Activated CD4-positive, alpha-beta T cell treated with anti-CD3 and anti-CD28 coated beads for 4 hours (primary cell): ENCODE results near the gene SERTAD3.
"Not testable (repeated sequence)": the region's sequence is repeated elsewhere in the genome, so short reads cannot be mapped to it uniquely, and the experiment has no call there.

Experiments
- DNase-seq, 2 donors: peaks; one replicate each; pipeline ENCODE4 v3.0.0-alpha.2; 2020

The SERTAD3 gene

DNA sequence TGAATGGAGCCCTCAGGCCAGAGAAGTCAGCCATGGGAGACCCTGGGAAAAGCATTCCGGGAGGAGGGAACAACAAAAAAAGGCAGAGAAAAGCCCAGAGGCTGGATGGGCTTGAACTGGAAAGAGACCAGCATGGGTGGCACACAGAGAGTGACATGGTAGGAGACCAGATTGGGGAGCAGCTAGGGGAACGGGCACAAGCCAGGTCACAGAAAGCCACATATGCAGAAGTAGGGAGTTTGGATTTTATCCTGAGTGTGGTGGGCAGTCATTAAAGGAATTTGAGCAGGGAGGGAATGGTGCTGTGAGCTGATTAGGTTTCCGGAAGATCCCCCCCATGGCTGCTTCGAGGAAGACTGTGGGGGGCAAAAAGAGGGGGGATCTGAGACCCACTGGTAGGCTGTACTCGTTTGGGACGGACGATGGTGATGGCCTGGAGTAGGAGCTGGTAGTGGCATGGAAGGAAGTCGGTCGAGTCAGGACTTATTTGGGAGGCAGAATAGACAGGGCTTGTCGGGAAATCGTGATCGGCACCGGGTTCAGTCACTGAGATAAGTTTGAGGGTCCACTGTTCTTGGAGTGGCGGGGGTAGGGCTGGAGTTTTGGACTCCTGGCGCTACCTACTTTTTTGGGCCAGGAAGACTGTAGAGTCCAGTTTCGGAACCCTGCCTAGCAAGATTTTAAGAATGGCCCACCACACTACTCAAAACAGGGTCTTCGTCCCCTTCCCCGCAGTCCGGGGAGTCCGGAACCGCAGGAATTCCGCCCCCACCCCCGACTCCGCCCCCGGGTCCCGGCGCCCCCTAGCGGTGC, 19.3 kb downstream of the SERTAD3 start:
- DNase-seq, result no peak

DNA sequence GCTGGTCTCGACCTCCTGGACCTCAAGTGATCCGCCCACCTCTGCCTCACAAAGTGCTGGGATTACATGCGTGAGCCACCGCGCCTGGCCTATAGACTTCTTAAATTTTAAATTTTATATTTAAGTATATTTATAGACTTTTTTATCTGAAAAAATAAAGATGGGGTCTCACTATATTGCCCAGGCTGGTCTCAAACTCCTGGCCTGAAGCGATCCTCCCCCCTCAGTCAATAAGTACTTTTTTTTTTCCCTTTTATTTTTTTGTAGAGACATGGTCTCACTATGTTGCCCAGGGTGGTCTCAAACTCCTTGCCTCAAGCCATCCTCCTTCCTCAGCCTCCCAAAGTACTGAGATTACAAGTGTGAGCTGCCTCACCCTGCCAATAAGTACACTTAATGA, 20.2 kb downstream of the SERTAD3 start:
- DNase-seq, result no peak

DNA sequence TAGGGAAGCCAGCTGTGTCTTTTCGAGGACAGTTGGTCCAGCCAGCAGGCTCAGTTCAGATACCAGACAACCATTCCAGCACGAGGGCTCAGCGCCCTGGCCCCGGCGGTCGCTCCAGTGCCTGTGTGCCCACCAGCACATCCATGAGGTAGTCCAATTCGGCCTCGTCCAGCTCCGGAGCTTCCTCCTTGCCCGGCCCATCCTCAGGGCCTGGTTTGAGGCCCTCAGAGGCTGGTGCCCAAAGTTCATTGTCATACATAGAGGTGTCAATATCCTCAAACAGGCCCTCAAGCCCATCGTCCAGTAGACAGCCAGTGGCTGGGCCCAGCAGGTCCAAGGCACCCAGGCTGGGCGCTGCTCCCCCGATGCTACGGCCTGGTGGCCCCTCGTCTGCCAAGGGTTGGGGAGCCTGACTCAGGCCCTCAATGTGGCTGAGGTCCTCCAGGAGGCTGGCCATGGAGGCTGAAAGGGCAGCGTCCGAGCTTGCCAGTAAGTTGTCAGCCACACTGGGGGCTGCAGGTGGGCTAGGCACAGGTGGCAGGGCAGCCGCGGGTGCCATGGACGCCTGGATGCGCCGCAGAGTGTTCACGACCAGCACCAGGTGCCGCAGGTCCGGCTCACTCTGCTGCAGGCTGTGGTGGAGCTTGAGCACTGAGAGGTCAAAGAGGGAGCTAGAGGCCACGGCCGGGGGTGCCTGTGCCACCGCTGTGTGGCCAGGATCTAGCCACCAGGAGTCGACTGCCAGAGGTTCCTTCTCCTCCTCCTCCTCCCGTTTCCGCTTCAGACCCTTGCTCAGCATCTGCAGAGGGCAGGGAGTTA, 21.2 kb downstream of the SERTAD3 start:
- DNase-seq, result no peak

DNA sequence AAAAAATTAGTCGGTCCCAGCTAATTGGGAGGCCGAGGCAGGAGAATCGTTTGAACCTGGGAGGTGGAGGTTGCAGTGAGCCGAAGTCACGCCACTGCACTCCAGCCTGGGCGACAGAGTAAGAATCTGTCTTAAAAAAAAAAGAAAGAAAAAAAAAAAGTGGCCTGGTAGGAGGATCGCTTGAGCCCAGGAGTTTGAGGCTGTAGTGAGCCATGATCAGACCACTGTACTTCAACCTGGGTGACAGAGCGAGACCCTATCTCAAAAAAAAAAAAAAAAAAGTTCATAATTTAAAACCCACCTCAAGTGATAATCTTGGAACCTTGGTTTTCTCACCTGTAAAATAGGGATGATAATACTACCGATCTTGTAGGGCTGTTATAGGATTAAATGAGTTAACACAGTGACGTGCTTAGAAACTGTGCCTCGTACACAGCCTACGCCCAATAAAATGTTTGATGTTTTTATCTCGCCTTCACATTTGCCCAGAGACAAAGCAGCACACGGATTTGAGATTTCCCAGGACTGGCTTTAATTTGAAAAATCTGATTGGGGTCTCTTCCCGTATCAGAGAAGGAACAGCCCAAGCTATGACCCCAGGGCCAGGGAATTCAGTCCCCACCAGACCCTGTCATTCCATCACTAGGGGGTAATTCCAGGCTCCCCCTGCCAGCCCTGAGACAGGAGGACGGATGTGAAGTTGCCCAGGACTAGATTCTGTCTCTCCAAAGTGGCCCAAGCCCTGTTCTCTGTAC, 22.0 kb downstream of the SERTAD3 start:
- DNase-seq, result no peak

DNA sequence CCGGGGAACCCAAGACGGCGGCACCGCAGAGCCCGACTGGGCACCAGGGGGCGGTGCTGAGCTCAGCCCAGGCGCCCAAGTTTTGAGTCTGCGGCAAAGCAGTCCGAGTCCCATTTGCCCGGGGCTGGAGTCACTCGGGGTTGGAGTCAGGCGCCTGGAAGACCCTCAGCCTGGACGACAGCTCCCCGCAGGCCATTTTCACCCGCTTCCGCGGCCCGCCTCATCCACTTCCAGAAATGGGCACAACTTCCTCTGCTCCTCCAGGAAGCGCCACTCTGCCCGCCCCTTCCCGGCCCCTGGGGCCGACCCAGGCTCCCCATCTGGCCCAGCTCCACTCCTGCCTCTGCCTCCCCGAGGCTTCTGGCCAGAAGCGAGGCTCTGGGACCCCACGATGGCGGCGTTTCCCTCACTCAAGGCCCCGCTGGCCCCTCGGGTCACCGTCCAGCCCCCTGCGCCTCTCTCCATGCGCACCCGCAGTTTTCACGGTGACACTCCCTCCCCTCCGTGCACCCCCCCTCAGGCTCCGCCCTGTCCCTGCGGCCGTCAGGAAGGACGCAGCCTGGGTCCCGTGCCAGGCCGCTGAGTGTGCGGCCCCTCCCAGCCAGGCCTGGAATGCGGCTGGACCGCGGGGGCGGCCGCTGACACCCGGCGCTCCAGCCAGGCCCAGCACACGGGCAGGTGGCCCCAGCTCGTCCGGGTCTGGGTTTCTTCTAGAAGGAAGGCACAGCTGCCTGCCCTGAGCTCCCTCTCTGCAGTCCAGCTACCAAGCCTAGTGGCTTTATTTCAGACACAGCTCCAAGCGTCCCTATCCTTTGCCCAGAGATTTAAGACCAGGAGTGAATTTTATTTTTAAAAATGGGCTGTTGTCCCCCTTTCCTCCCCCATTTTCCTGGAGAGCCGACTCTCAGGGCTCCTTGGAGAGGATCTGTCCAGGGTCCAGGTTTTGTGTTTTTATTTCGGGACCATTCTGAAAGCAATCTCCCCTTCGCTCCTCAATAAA, 23.1 kb downstream of the SERTAD3 start:
- DNase-seq, result peak; percentile 64 to 68

DNA sequence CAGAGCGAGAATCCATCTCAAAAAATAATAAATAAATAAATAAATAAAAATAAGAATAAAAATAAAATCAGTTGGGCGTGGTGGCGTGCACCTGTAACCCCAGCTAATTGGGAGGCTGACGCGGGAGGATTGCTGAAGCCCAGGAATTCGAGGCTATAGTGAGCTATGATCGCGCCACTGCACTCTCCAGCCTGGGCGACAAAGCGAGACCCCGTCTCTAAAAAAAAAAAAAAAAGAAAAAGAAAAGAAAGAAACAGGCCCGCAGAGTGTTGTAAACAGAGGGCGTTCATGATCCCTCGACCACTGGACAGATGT, 23.7 kb downstream of the SERTAD3 start:
- no peak for DNase-seq

DNA sequence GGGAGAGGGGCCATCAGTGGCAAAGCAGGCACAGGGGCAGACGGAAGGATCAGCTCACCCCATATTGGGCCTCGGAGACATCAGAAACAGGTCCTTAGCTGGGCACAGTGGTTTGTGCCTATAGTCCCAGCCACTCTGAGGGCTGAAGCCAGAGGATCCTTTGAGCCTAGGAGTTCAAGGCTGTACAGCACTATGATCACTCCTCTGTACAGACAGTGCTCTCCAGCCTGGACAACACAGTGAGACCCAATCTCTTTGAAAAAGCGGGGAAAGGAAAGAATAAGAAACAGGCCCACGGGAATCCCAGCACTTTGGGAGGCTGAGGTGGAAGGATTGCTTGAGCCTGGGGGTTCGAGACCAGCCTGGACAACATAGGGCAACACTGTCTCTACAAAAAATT, 24.4 kb downstream of the SERTAD3 start:
- DNase-seq, result no peak

DNA sequence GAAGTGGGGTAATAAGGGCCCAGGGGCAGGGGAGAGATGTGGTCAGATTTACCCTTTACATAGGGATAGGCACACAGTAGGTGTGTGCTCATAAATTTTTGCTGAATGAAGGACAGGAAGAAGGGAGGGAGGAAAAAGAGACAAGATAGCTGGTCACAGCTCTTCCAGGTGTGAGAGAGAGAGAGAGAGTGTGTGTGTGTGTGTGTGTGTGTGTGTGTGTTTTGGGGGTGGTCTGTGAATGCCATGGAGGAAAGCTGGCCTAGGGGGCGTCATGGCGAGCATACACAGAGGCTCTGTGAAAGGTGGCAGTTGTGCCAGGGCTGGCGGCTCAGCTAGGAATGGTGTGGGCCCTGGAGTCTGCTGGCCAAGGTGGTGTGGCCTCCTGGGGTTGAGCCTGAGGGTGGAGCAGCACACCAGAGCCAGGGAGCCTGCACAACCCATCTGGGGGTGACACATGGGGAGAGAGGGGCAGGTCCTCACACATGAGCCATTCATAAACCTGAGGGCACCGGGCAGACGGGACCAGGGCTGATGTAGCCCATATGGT, 25.0 kb downstream of the SERTAD3 start:
- no peak for DNase-seq

DNA sequence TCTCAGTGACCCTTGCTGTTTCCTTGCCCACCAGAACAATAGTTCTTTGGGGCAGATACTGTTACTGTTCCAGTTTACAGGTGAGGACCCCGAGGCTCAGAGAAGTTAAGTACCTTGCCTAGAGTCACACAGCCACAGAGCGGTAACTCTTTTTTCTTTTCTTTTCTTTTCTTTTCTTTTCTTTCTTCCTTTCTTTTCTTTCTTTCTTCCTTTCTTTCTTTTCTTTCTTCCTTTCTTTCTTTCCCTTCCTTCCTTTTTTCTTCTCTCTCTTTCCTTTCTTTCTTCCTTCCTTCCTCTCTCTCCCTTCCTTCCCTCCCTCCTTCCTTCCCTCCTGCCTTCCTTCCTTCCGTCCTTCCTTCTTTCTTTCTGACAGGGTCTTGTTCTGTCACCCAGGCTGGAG, 26.1 kb downstream of the SERTAD3 start:
- no peak for DNase-seq

DNA sequence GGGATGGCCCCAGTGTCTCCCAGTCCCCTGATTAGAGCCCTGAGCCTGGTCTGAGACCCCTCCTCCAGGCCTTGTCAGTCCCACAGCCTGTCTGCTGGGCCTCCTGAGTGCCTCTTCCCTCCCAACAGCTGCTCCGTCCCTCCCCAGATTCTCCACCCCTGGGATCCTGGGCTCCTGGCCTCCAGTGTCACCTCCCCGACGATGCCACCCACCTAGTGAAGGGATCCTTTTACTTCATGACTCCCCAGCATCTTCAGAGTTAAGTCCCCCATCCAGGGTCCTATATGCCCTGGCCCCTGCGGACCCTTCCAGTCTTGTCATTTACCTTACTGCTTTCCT, 26.5 kb downstream of the SERTAD3 start:
- DNase-seq, result no peak

DNA sequence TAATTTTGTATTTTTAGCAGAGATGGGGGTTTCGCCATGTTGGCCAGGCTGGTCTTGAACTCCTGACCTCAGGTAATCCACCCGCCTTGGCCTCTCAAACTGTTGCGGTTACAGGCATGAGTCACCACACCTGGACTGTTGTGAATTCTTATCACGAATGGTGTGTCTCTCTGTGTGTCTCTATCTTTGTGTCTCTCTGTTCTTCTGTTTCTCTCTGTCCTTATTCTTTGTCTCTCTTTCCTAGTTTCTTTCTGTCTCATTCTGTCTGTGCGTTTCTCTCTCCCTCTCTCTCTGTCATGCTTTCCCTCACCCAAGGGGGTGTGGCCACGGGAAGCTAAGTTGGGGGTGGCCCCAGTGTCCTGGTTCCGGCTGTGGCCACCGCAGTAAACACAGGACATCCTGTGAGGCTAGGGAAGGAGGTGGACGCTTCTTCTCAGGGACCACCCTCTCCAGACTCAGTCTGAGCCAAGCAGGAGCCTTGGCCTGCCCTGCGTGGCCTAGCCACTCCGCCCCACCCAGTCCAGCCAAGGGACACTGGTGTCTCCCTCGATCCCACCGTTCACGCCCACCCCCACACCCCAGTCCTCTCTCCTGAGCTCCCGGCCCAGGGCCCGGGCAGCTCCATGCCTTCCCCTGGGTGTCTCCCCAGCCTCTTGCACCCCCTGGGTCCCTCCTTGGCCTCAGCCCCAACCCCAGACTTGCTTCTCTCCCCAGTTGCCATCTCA, 27.1 kb downstream of the SERTAD3 start:
- no peak for DNase-seq

DNA sequence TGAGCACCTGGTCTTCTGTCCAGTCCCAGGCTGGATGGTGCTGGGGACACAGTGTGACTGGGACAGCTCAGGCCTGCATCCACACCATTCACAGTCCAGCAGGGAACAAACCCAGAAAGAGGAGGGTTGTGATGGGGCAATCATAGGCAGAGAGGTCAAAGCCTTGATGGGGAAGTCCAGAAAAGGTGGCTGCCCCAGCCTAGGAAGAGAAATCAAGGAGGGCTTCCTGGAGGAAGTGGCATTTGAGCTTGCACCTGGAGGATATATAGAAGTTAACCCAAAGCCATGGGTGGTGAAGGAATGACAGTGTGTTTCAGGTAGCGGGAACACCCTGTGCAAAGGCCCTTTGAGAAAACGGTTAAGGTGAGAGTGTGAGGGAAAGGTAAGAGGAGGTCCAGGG, 28.4 kb downstream of the SERTAD3 start:
- DNase-seq, result no peak

DNA sequence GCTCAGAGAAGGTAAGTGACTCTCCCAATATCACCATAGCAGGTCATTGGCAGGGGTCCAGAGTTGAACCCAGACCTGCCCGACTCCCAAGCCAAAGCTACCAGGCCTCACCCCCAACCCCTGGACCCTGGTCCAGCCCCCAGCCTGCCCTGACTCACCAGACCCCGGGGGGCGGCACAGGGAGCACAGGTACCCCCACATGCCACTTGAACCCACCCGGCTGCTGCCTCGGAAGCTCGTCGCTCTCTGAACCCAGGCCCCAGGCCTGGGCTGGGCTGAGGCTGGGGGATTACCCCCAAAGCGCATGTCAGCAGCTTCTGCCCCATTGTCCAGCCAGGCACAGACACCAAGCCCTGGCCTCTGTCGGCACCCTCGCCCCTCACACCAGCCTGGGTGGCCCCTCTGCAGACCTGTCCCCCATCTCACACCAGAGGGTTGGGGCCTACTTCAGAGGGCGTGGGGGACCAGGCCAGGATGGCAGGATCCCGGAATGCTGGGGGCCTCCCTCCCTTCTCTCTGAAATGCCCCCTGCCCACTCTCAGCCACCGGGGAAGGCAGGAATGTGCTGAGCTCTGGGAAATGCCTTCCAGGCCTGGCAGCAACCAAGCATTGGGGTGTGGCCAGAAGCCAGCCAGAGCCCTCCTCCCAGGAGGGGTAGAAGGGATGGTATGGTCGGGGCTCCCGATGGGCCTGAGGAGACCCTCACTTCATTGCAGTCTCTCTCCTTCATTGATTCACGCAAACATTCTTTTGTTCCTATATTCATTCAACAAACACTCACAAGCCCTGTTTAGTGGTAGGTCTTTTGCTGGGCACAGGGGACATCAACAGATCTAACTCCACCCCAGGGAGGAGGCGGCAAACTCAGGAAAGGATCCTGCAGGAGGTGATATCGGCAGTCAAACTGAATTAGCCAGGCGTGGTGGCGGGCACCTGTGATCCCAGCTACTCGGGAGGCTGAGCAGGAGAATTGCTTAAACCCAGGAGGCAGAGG, 29.3 kb downstream of the SERTAD3 start:
- no peak for DNase-seq

DNA sequence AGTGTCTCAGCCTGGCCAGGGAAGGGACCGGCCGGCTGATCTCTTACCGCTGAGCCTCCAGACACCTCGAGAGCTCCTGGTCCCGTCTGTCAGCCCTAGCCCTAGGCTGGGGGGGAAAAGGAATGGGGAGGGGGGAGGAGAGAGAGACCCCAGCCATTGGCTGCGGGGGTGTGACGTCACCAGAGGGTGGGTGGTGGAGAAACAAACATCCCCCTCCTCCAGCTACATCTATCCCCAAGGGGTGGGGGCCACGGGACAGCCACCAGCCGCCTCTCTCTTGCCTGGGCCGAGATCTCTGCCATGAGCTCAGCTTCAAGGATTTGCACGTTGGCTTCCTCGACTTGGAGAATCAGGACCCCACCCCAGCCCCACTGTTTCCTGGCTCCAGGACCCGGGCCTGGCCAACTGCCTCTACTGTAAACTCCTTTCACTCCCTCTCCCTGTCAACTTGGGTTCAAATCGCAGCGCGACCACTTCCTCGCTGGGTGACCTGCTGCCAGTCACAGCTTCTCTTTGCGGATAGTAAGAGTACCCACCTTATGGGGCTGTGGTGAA, 30.8 kb downstream of the SERTAD3 start, which contains the start of gene PRX:
Gene PRX (minus strand): TSS at position 88 of the 555 bp plus-strand sequence. CDS start 5,446 bp downstream, outside the sequence.
- no peak for DNase-seq

DNA sequence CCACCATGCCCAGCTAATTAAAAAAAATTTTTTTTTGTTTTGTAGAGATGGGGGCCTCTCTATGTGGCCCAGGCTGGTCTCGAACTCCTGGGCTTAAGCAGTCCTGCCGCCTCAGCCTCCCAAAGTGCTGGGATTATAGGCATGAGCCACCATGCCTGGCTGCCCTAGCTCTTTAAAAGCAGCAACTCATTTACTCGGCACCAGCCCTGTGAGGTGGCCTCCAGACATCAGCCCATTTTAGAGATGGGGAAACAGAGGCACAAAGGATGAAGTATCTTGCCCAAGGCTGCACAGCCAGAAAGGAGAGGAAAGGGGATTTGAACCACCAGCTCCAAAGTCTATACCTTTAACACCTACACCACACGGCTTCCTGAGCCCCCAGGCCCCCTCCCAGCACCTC, 31.3 kb downstream of the SERTAD3 start:
- no peak for DNase-seq

DNA sequence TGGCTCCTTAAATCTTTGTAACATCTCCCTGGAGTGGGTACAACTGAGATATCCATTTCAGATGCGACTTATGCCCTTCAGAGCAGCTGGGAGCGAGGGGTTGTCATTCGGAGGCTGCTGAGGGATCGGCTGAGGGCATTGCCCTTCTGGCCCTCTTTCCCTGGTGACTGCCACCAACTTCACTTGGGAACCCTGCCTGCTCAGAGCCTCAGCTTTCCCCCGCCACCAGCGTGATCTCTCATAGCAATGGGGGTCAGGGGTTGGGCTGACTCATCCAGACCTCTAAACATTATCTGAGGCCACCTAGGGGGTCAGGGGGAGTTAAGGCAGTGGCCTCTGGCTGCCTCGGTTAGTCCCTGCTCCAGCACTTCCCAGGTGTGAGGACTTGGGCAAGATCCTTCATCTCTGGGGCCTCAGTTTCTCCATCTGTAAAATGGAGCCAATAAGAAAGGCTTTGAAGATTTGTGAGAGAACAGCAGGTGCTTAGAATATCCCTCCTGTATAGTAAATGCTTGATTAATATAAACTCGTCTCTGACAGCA, 32.1 kb downstream of the SERTAD3 start:
- no peak for DNase-seq

DNA sequence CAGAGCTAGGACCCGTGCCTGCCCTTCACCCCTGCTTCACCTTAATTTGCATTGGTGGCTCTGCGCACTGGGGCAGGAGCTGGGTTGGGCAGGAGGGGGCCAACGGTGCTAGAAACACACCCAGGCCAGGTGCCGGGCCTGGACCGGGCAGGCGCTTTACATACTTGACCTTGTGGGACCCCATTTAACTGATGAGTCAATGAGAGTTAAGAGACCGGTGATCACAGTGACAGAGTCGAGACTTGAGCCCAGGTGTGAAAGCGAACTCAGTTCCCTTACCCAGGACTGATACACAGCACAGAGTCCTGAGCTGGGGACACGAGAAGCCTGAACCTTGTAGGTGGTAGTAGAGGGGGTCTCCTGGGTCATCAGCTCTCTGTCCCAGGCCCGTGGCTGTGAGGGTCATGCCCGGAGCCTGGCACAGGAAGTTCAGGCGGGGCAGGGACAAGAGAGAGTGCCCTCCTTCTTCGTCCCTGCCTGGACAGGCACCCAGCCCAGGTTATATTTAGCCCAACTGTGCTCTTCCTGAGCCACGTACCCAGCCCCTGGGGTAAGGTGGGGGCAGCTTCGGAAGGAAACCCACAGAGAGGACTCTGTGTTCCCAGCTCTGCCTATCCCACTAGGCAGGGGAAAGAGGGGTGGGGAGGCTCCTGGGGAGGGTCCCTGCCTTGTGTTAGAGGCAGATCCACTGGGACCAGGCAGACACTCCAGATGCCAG, 32.9 kb downstream of the SERTAD3 start:
- no peak for DNase-seq

DNA sequence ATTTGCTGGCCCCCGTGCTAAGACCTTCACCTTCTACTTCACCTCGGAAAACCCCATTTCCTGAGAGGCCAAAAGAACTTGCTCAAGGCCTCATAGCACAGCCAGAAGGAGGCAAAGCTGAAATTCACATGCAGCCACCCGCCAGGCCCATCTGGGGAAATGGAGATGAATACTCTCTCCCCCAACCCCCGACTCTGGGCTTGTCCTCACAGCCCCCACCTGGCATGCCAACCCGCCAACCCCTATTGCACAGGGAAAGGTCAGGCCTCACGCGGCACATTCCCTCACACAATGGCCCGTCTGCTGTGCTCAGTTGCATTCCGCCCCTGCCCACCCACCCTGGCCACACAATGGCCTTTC, 34.1 kb downstream of the SERTAD3 start:
- DNase-seq, result no peak

DNA sequence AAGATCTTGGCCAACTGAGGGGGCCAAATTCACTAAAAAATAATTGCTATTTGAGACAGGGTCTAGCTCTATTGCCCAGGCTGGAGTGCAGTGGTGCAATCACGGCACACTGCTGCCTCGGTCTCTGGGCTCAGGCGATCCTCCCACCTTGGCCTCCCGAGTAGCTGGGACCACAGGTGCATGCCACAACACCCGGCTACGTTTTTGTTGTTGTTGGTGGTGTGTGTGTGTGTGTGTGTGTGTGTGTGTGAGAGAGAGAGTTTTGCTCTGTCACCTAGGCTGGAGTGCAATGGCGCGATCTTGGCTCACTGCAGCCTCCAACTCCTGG, 35.6 kb downstream of the SERTAD3 start:
- not testable (repeated sequence) for DNase-seq
